Body of pancreas (tissue), 4 donors: ENCODE data around the gene ADRB2. TPM values are rescaled to one million over a fixed set of nuclear protein-coding genes. Genes with fewer than 3 reads are reported as not detected.

Experiments used
- ATAC-seq: fragments of 150-250 bp; one replicate; pipeline ENCODE4 v1.9.1; 2016
- DNase-seq, 4 donors: peaks; one replicate each; pipeline ENCODE4 v3.0.0-alpha.2; 2019
- H3K27ac ChIP-seq, 4 donors: fragments of 200-600 bp; sonication (generic); 1 replicate in 3 of 4; 2 replicates in 1 of 4; pipeline versions ENCODE4 v1.5.1 to v1.6.1; 2016 to 2019; ENCODE audit warnings: mild to moderate bottlenecking in 1 of 4, mixed read lengths in 1 of 4, moderate library complexity in 1 of 4
- H3K27me3 ChIP-seq, 2 donors: fragments of 200-600 bp; sonication (generic); one replicate each; pipeline ENCODE4 v1.6.0; 2016; ENCODE audit warnings: mild to moderate bottlenecking in 1 of 2
- H3K36me3 ChIP-seq, 2 donors: fragments of 200-600 bp; sonication (generic); replicated peaks in 1 of 2; 2 replicates each; pipeline ENCODE4 v1.5.1; 2016; ENCODE audit warnings: low read depth in 2 of 2; ENCODE audit not compliant: insufficient read depth in 1 of 2
- H3K4me1 ChIP-seq: fragments of 200-600 bp; sonication (generic); one replicate; pipeline ENCODE4 v1.6.0; 2016
- H3K4me3 ChIP-seq, 2 donors: fragments of 200-600 bp; sonication (generic); 1 replicate in 1 of 2; 2 replicates in 1 of 2; pipeline ENCODE4 v1.5.1; 2016 to 2019
- H3K9me3 ChIP-seq, 3 donors: fragments of 200-600 bp; sonication (generic); 1 replicate in 2 of 3; 2 replicates in 1 of 3; pipeline ENCODE4 v1.5.1; 2016
- CTCF ChIP-seq, 7 experiments: fragments of 450-650 bp in 4 of 7; fragments of 200-600 bp in 3 of 7; sonication (generic) in 3 of 7; IDR thresholded peaks; one replicate each; pipeline ENCODE4 v1.5.1; 2016 to 2019; ENCODE audit warnings: antibody characterized with exemption in 7 of 7
- POLR2A ChIP-seq, 3 donors: fragments of 450-650 bp; IDR thresholded peaks; one replicate each; pipeline ENCODE4 v1.6.1; 2016; ENCODE audit warnings: antibody characterized with exemption in 3 of 3, mild to moderate bottlenecking in 2 of 3
- whole genome bisulfite sequencing, 2 donors: methylation state at CpG; one replicate each; pipeline ENCODE4 v1.1.5; 2017; 5-methylcytosine and 5-hydroxymethylcytosine counted together
- intact Hi-C: fragments of 100-400 bp; cut with DNase I; formaldehyde crosslinking; loops from one replicate; pipeline ENCODE4 v1.15.1; 2023
- total RNA-seq, 2 donors: library from RNA; depleted of rRNA; stranded (reverse); fragments of >200 nt; gene quantifications; one replicate each; pipeline ENCODE4 v1.1.0, GENCODE V29; 2016

Gene ADRB2
- total RNA-seq, 2 donors from 2014 or later: 1.6 to 4.6 TPM

- no peak for TF ChIP-seq POLR2A (IDR thresholded peaks at IDR 0.05)
- no peak for TF ChIP-seq CTCF (IDR thresholded peaks at IDR 0.05)
- Histone ChIP-seq H3K9me3 (no peaks in the 10 kb centered on the region), H3K27ac (no peak overlapping the region), H3K27me3 (no peaks in the 10 kb centered on the region), H3K36me3 (no peaks in the 10 kb centered on the region), H3K4me3 (no peak overlapping the region), H3K4me1 (peaks cover 14% of the 10 kb centered on the region)
- ATAC-seq (no peak), DNase-seq (no peak)
- intact Hi-C loops: no loop called here
- WGBS, 2 donors: 68 to 79% methylated on average over 5 of the region's 5 CpGs
These were observed 3.3 kb downstream of the ADRB2 start for GRCh38 chr5:148829734-148830133.

- TF ChIP-seq POLR2A (IDR thresholded peaks at IDR 0.05): no peak
- Histone ChIP-seq H3K4me3 (no peak overlapping the region), H3K27me3 (no peaks in the 10 kb centered on the region), H3K27ac (no peak overlapping the region), H3K4me1 (peaks cover 11% of the 10 kb centered on the region), H3K36me3 (no peaks in the 10 kb centered on the region), H3K9me3 (no peaks in the 10 kb centered on the region)
- 63 to 79% methylated on average over 2 of the region's 2 CpGs for WGBS, 2 donors
- no peak for DNase-seq
- intact Hi-C loops: no loop called here
- no peak for ATAC-seq
These were observed 3.8 kb downstream of the ADRB2 start for GRCh38 chr5:148830211-148830610.

GRCh38 chr5:148831590-148832565 is 5.5 kb downstream of the ADRB2 start:
- H3K4me3 ChIP-seq: no peak overlapping the region
- DNase-seq: peak in 1 of 4 donors; percentile 44
- intact Hi-C loops: no loop called here
- H3K27me3 ChIP-seq: no peaks in the 10 kb centered on the region
- no peaks in the 10 kb centered on the region for H3K36me3 ChIP-seq
- no peaks in the 10 kb centered on the region for H3K9me3 ChIP-seq
- 66 to 74% methylated on average over 8 of the region's 8 CpGs for WGBS, 2 donors
- H3K4me1 ChIP-seq: peaks cover 3% of the 10 kb centered on the region
- H3K27ac ChIP-seq: peak overlapping the region in 1 of 4 donors; percentile 15
- TF ChIP-seq CTCF (IDR thresholded peaks at IDR 0.05): no peak
- peak in 1 of 3 donors; percentile 18 for TF ChIP-seq POLR2A (IDR thresholded peaks at IDR 0.05)
- ATAC-seq: no peak

GRCh38 chr5:148833122-148833521 is 6.7 kb downstream of the ADRB2 start:
- no peak overlapping the region for H3K4me3 ChIP-seq
- intact Hi-C loops: no loop called here
- H3K9me3 ChIP-seq: no peaks in the 10 kb centered on the region
- H3K4me1 ChIP-seq: no peaks in the 10 kb centered on the region
- no peaks in the 10 kb centered on the region for H3K27me3 ChIP-seq
- DNase-seq (no peak), ATAC-seq (no peak)
- H3K27ac ChIP-seq: no peak overlapping the region
- 60 to 82% methylated on average over 2 of the region's 2 CpGs for WGBS, 2 donors
- no peak for TF ChIP-seq CTCF (IDR thresholded peaks at IDR 0.05)
- no peak for TF ChIP-seq POLR2A (IDR thresholded peaks at IDR 0.05)
- no peaks in the 10 kb centered on the region for H3K36me3 ChIP-seq

GRCh38 chr5:148833925-148834324 is 7.5 kb downstream of the ADRB2 start:
- Histone ChIP-seq H3K27ac (no peak overlapping the region), H3K4me1 (no peaks in the 10 kb centered on the region), H3K36me3 (no peaks in the 10 kb centered on the region), H3K27me3 (no peaks in the 10 kb centered on the region), H3K9me3 (no peaks in the 10 kb centered on the region), H3K4me3 (no peak overlapping the region)
- TF ChIP-seq CTCF (IDR thresholded peaks at IDR 0.05) (no peak), POLR2A (IDR thresholded peaks at IDR 0.05) (no peak)
- intact Hi-C loops: no loop called here
- 78 to 88% methylated on average over 2 of the region's 2 CpGs for WGBS, 2 donors
- DNase-seq (no peak), ATAC-seq (no peak)
